Activated CD8-positive, alpha-beta memory T cell treated with anti-CD3 and anti-CD28 coated beads, Interleukin-2, amount 50 U/mL, for 24 hours (primary cell): ENCODE data around the gene ZNF512B.
"Not testable (repeated sequence)": the region's sequence is repeated elsewhere in the genome, so short reads cannot be mapped to it uniquely, and the experiment has no call there.

Source experiments
- DNase-seq: peaks from one replicate; pipeline ENCODE4 v3.0.0-alpha.2; 2020; ENCODE audit errors: extremely low read depth

The ZNF512B gene

DNA sequence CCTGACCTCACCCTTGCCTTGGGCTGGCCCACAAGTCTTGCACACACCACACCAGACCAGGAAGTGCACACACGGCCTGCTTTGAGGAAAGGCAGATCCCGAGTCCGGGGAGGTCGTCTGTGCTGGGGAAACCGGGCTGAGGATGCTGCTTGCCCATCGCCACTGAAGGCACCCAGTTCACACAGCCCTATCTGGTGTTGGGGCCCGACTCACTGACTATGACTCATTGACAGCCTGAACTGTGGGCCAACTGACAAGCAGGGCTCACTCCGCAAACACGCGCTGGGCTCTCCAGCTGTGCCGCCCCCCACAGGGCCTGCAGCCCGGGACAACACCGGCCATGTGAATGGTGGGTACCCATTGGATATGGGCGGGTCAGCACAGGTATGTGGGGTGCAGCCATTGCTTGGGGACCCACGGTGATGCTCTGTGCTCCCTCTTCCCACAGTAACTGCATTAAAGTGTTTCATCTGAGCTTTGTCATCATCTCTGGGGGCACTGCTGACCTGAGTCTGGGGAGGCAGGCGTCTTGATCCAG lies 8.1 kb upstream of the ZNF512B start:
- no peak for DNase-seq

- DNase-seq = no peak
These were observed 7.4 kb upstream of the ZNF512B start for GRCh38 chr20:63976980-63977738.

GRCh38 chr20:63976511-63976910 lies 6.8 kb upstream of the ZNF512B start:
- not testable (repeated sequence) for DNase-seq

DNA sequence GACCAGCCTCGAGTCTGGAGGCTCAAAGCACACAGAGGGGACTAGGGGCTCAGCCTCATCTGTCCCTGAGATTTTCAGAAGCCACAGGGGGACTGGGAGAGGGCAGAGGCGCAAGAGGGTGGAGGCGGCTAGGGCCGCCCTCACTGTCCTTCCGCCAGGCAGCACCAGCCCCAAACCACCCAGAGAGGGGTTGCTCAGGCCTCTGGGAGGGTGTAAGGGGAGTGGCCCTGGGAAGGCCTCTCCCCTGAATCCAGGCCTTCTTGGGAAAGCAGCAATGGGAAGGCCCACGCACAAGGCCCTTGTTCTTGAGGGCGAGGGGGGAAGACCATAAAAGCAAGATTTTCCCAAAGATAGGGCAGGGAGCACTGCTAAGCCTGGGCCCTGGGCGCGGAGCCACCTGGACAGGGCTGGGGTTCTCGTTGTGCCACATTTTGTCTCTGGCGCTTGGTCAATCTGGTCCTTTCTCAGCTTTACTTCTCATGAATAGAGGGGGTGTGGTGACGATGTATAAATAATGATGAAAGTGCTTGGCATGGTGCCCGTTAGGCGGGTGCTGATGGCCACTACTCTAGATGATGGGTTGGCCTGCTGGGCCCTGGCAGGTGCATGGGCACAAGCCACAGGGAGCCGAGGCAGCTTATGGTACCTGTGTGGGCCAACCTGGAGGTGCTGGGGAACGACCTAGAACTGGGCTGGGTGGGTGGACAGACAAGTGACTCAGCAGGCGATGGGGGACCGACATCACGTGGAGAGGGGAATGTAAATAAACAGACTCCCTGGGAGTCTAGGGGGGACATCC lies 4.9 kb upstream of the ZNF512B start:
- no peak for DNase-seq

DNA sequence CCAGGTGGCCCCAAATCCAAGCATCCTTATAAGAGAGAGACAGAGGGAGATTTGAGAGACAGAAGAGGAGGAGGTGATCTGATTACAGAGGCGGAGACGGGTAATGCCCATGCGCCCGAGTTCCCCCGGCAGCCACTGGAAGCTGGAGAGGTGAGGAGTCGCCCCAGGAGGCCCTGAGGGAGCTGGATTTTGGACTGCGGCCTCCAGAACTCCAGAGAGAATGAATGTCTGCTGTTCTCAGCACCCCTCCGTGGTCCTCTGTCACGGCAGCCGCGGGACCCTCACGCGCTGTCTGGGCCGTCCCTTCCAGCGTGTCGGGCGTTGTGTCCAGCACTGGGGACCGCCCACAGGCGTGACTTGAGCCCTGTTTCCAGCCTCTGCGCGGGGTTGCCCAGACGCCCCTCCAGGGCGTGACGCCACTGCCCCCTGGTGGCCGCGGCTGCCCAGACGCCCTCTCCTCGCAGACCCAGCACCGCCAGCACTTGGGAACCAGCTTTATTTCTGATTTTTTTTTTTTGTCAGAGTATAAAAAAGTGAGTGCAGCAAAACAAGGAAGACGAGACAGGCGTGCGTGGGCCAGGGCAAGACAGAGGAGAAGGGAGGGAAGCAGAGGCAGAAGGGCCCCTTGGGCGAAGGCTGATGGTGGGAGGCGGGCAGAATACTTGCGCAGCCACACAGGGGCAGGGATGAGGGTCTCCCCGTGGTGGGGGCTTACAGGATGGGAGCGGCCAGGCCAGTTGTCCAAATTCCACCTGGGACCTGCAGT lies 4.1 kb upstream of the ZNF512B start:
- DNase-seq = no peak

- no peak for DNase-seq
These were observed 3.4 kb upstream of the ZNF512B start for GRCh38 chr20:63973160-63973479.

- no peak for DNase-seq
These were observed 2.8 kb upstream of the ZNF512B start for GRCh38 chr20:63972312-63973159.

GRCh38 chr20:63971960-63972311 lies 2.2 kb upstream of the ZNF512B start:
- not testable (repeated sequence) for DNase-seq

DNA sequence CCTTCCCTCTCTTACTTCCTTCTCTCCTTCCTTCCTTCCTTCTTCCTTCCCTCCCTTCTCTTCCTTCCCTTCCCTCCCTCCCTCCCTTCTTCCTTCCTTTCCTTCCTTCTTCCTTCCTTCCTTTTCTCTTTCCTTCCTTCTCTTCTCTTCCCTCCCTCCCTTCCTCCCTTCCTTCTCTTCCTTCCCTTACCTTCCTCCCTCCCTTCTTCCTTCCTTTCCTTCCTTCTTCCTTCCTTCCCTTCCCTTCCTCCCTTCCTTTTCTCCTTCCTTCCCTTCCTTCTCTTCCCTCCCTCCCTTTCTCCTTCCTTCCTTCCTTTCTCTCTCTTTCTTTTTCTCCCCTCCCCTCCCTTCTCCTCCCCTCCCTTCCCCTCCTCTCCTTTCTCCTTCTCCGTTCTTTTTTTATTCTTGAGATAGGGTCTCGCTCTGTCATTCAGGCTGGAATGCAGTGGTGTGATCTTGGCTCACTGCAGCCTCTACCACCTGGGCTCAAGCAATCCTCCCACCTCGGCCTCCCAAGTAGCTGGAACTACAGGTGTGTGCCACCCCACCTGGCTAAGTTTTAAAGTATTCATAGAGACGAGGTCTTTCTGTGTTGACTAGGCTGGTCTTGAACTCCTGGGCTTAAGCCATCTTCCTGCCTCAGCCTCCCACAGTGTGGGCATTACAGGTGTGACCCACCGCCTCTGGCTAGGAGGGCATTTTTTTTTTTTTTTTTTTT lies 1.1 kb upstream of the ZNF512B start:
- DNase-seq = no peak

- no peak for DNase-seq
These were observed 586 bp downstream of the ZNF512B start for GRCh38 chr20:63968928-63969760.

- DNase-seq = no peak
These were observed 1.4 kb downstream of the ZNF512B start for GRCh38 chr20:63968136-63968927.

GRCh38 chr20:63967330-63968135 lies 2.2 kb downstream of the ZNF512B start:
- no peak for DNase-seq

DNA sequence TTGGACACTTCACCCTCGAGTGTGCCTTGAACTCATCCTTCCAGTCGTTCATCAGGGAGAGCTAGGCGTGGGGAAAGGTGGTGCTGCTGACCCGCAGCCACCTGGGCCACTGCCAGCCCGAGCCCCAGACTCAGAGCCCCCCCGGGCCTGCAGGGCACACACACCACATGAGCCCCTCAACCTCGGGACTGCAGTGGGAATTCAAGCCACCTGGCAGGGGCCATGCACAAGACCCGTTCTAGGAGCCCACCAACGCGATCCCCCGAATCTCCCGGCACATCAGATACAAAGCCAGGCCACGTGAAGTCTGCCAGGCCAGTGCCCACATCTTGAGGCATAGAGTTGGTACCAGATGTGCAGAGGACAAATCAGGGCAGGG lies 2.8 kb downstream of the ZNF512B start:
- DNase-seq = no peak

GRCh38 chr20:63966172-63966943 lies 3.4 kb downstream of the ZNF512B start:
- no peak for DNase-seq

GRCh38 chr20:63964412-63964811 lies 5.3 kb downstream of the ZNF512B start:
- DNase-seq = no peak

GRCh38 chr20:63963784-63964301 lies 5.9 kb downstream of the ZNF512B start:
- no peak for DNase-seq

- no peak for DNase-seq
These were observed 6.4 kb downstream of the ZNF512B start for GRCh38 chr20:63963348-63963741.
